H1 (cell line): ENCODE measurements around the gene CALU. TPM values are rescaled to one million over a fixed set of nuclear protein-coding genes. Genes with fewer than 3 reads are reported as not detected.
A peak's percentile ranks its signal among the peaks of the same experiment; 100 is the strongest.

Experiments used
- CTCF ChIA-PET: fragments of 300-600 bp; sonication (Branson Sonifier 250); formaldehyde crosslinking; loops from one replicate; lab custom pipeline; 2021; ENCODE audit not compliant: partially characterized antibody; lab: Charles Lee
- POLR2A ChIA-PET: fragments of 300-600 bp; sonication (Branson Sonifier 250); formaldehyde crosslinking; loops from one replicate; lab custom pipeline; 2021; ENCODE audit warnings: inconsistent platforms; ENCODE audit not compliant: partially characterized antibody; lab: Charles Lee
- DNase-seq, 2 experiments: peaks; one replicate each; pipeline versions ENCODE4 v3.0.0 to v3.0.0-alpha.2; 2010 to 2022; ENCODE audit warnings: low spot score in 2 of 2, low read depth in 1 of 2, mixed read lengths in 1 of 2
- FAIRE-seq: peaks from 2 replicates; lab custom pipeline; 2011; peaks lifted over from hg19 to GRCh38; lab: Jason Lieb, UNC
- H2AFZ ChIP-seq: 2 replicates; pipeline ENCODE4 v1.8.1; 2012; ENCODE audit warnings: low read length, inconsistent platforms
- H2AK5ac ChIP-seq: 2 replicates; pipeline ENCODE4 v1.6.1; 2013; ENCODE audit warnings: low read depth, low read length
- H2BK120ac ChIP-seq: replicated peaks from 2 replicates; pipeline ENCODE3; 2013; ENCODE audit warnings: low read depth, low read length, inconsistent platforms
- H2BK12ac ChIP-seq: 2 replicates; pipeline ENCODE4 v1.6.1; 2013; ENCODE audit warnings: low read depth, low read length
- H2BK15ac ChIP-seq: 2 replicates; pipeline ENCODE4 v1.6.1; 2013; ENCODE audit warnings: low read length
- H2BK20ac ChIP-seq: 2 replicates; pipeline ENCODE4 v1.6.1; 2013; ENCODE audit warnings: low read length
- H2BK5ac ChIP-seq: 2 replicates; pipeline ENCODE4 v1.6.1; 2013; ENCODE audit warnings: low read depth, low read length
- H3K14ac ChIP-seq: 2 replicates; pipeline ENCODE4 v1.6.1; 2013; ENCODE audit warnings: inconsistent platforms; ENCODE audit not compliant: insufficient read length
- H3K18ac ChIP-seq: 2 replicates; pipeline ENCODE4 v1.6.1; 2013; ENCODE audit warnings: low read length; ENCODE audit errors: extremely low read depth
- H3K23ac ChIP-seq: 2 replicates; pipeline ENCODE4 v1.6.1; 2013; ENCODE audit warnings: inconsistent platforms; ENCODE audit not compliant: insufficient read length
- H3K23me2 ChIP-seq: 2 replicates; pipeline ENCODE4 v1.6.1; 2013; ENCODE audit warnings: low read depth, low read length
- H3K27ac ChIP-seq: 2 replicates; pipeline ENCODE4 v1.6.1; 2011; ENCODE audit warnings: low read depth, low read length, inconsistent platforms
- H3K27me3 ChIP-seq, 4 experiments: replicated peaks in 1 of 4; 1 replicate in 1 of 4; 2 replicates in 3 of 4; pipeline versions ENCODE4 v1.6.1 to v1.8.1; 2011 to 2013; ENCODE audit warnings: low read length in 3 of 4, mild to moderate bottlenecking in 3 of 4, inconsistent platforms in 2 of 4, mixed read lengths in 2 of 4, moderate library complexity in 1 of 4; ENCODE audit not compliant: control insufficient read depth in 3 of 4, insufficient read depth in 3 of 4; ENCODE audit errors: extremely low read depth in 1 of 4
- H3K36me3 ChIP-seq, 4 experiments: 2 replicates each; pipeline versions ENCODE4 v1.6.1 to v1.8.1; 2011 to 2013; ENCODE audit warnings: mild to moderate bottlenecking in 4 of 4, low read length in 3 of 4, moderate library complexity in 2 of 4, control low read depth in 1 of 4, inconsistent platforms in 1 of 4; ENCODE audit not compliant: insufficient read depth in 4 of 4, control insufficient read depth in 2 of 4
- H3K4ac ChIP-seq: replicated peaks from 2 replicates; pipeline ENCODE3; 2013; ENCODE audit warnings: low read length, low read depth, mixed read lengths, inconsistent platforms; ENCODE audit not compliant: insufficient read length
- H3K4me1 ChIP-seq, 4 experiments: replicated peaks in 1 of 4; 1 replicate in 1 of 4; 2 replicates in 3 of 4; pipeline versions ENCODE4 v1.6.1 to v1.8.1; 2011 to 2013; ENCODE audit warnings: low read length in 3 of 4, inconsistent platforms in 2 of 4, mixed read lengths in 1 of 4; ENCODE audit not compliant: insufficient read depth in 4 of 4, control insufficient read depth in 3 of 4
- H3K4me2 ChIP-seq, 2 experiments: 2 replicates each; pipeline versions ENCODE4 v1.6.1 to v1.8.1; 2011 to 2013; ENCODE audit warnings: low read depth in 2 of 2, low read length in 2 of 2, control low read depth in 1 of 2, inconsistent platforms in 1 of 2, mild to moderate bottlenecking in 1 of 2; ENCODE audit not compliant: insufficient read depth in 1 of 2
- H3K4me3 ChIP-seq, 4 experiments: fragments of 200-600, 300-600 bp in 1 of 4; sonication (generic), shearing (Covaris generic), sonication (Bioruptor Twin) in 1 of 4; 2 replicates each; pipeline versions ENCODE4 v1.5.1 to v1.8.1; 2011 to 2016; ENCODE audit warnings: low read length in 4 of 4, low read depth in 3 of 4, control low read depth in 2 of 4, inconsistent platforms in 2 of 4, mild to moderate bottlenecking in 2 of 4, mixed read lengths in 1 of 4, moderate library complexity in 1 of 4; ENCODE audit not compliant: insufficient read depth in 2 of 4; ENCODE audit errors: extremely low read depth in 1 of 4
- H3K56ac ChIP-seq: replicated peaks from 2 replicates; pipeline ENCODE3; 2013; ENCODE audit warnings: low read depth, mild to moderate bottlenecking, mixed read lengths, low read length, inconsistent platforms; ENCODE audit not compliant: insufficient read length
- H3K79me1 ChIP-seq: 2 replicates; pipeline ENCODE4 v1.6.1; 2013; ENCODE audit warnings: low read depth, low read length, control low read depth
- H3K79me2 ChIP-seq, 2 experiments: 2 replicates each; pipeline versions ENCODE4 v1.6.1 to v1.8.1; 2012 to 2013; ENCODE audit warnings: low read length in 2 of 2, mild to moderate bottlenecking in 2 of 2, inconsistent platforms in 1 of 2; ENCODE audit not compliant: insufficient read depth in 2 of 2, control insufficient read depth in 1 of 2
- H3K9ac ChIP-seq, 4 experiments: replicated peaks in 1 of 4; 1 replicate in 1 of 4; 2 replicates in 3 of 4; pipeline versions ENCODE4 v1.6.1 to v1.8.1; 2011 to 2013; ENCODE audit warnings: low read depth in 3 of 4, low read length in 3 of 4, control low read depth in 2 of 4, mild to moderate bottlenecking in 2 of 4, moderate library complexity in 2 of 4, inconsistent platforms in 1 of 4; ENCODE audit errors: extremely low read depth in 1 of 4
- H3K9me3 ChIP-seq, 2 experiments: 2 replicates each; pipeline versions ENCODE4 v1.6.1 to v1.8.1; 2012 to 2013; ENCODE audit warnings: mild to moderate bottlenecking in 2 of 2, moderate library complexity in 2 of 2, control low read depth in 1 of 2, inconsistent platforms in 1 of 2, low read depth in 1 of 2, low read length in 1 of 2, mixed read lengths in 1 of 2; ENCODE audit not compliant: insufficient read depth in 2 of 2
- H4K20me1 ChIP-seq, 2 experiments: replicated peaks in 1 of 2; 2 replicates each; pipeline versions ENCODE3 to v1.8.1; 2011 to 2013; ENCODE audit warnings: inconsistent platforms in 2 of 2, low read length in 2 of 2, mild to moderate bottlenecking in 1 of 2; ENCODE audit not compliant: insufficient read depth in 2 of 2, control insufficient read depth in 1 of 2
- H4K5ac ChIP-seq: 2 replicates; pipeline ENCODE4 v1.6.1; 2013; ENCODE audit warnings: low read length, low read depth, mixed read lengths, inconsistent platforms; ENCODE audit not compliant: insufficient read length
- H4K8ac ChIP-seq: 2 replicates; pipeline ENCODE4 v1.8.0; 2013; ENCODE audit warnings: mild to moderate bottlenecking, moderate library complexity, low read length, inconsistent platforms; ENCODE audit not compliant: insufficient read depth; ENCODE audit errors: extremely low read depth
- H4K91ac ChIP-seq: replicated peaks from 2 replicates; pipeline ENCODE3; 2013; ENCODE audit warnings: low read length, mixed read lengths, inconsistent platforms; ENCODE audit not compliant: insufficient read length
- CHD1 ChIP-seq: IDR thresholded peaks from 2 replicates; pipeline ENCODE4 v1.6.1; 2012; ENCODE audit warnings: low read depth, low read length, improper control_type of control experiment
- CREB1 ChIP-seq: IDR thresholded peaks from 2 replicates; pipeline ENCODE4 v1.6.1; 2012; ENCODE audit warnings: inconsistent platforms
- GABPA ChIP-seq: IDR thresholded peaks from 2 replicates; pipeline ENCODE4 v1.6.1; 2011; ENCODE audit warnings: mild to moderate bottlenecking, low read length, moderate library complexity, borderline replicate concordance; ENCODE audit not compliant: insufficient read depth
- KDM1A ChIP-seq: fragments of 200-600, 300-600 bp; sonication (generic); IDR thresholded peaks from 2 replicates; pipeline ENCODE4 v1.7.1; 2016; ENCODE audit warnings: mild to moderate bottlenecking, low read length, borderline replicate concordance
- RBBP5 ChIP-seq: IDR thresholded peaks from 2 replicates; pipeline ENCODE4 v1.7.1; 2012; ENCODE audit warnings: low read depth, mild to moderate bottlenecking, inconsistent platforms, low read length, moderate library complexity, borderline replicate concordance
- SIN3A ChIP-seq, 2 experiments: IDR thresholded peaks in 1 of 2; conservative IDR thresholded peaks in 1 of 2; 2 replicates each; pipeline ENCODE4 v1.6.1; 2011 to 2012; ENCODE audit warnings: low read length in 2 of 2, improper control_type of control experiment in 1 of 2, low read depth in 1 of 2, mild to moderate bottlenecking in 1 of 2
- SP1 ChIP-seq: IDR thresholded peaks from 2 replicates; pipeline ENCODE4 v1.6.1; 2011; ENCODE audit warnings: low read depth, low read length
- SP2 ChIP-seq: IDR thresholded peaks from 2 replicates; pipeline ENCODE4 v1.6.1; 2012; ENCODE audit warnings: mild to moderate bottlenecking, low read length, inconsistent platforms
- SP4 ChIP-seq: IDR thresholded peaks from 2 replicates; pipeline ENCODE4 v1.6.1; 2012; ENCODE audit warnings: low read length, inconsistent platforms
- TAF7 ChIP-seq: optimal IDR thresholded peaks from 2 replicates; pipeline ENCODE3; 2011; ENCODE audit warnings: low read depth, mild to moderate bottlenecking, inconsistent platforms, low read length, moderate library complexity, borderline replicate concordance
- TEAD4 ChIP-seq: IDR thresholded peaks from 2 replicates; pipeline ENCODE4 v1.6.1; 2012; ENCODE audit warnings: low read depth, low read length, inconsistent platforms, mixed read lengths
- ZNF274 ChIP-seq: IDR thresholded peaks from 2 replicates; pipeline ENCODE4 v1.7.0; 2012; ENCODE audit warnings: low read length, borderline replicate concordance; ENCODE audit errors: extremely low read depth
- WGBS, 2 experiments: shearing (Covaris generic) in 1 of 2; methylation state at CpG; one replicate each; pipeline versions ENCODE4 v1.1.6 to v1.1.7; 2013 to 2015; ENCODE audit warnings: low lambda C conversion rate in 2 of 2, mixed read lengths in 2 of 2, inconsistent platforms in 1 of 2, low coverage in 1 of 2, missing lambda C conversion rate in 1 of 2; ENCODE audit not compliant: insufficient replicate concordance in 2 of 2, insufficient coverage in 1 of 2, insufficient read length in 1 of 2; ENCODE audit errors: extremely low coverage in 1 of 2, missing lambda C conversion rate in 1 of 2; 5-methylcytosine and 5-hydroxymethylcytosine counted together
- polyA plus RNA-seq, 7 experiments: library from polyadenylated mRNA; depleted of rRNA in 3 of 7; stranded (reverse) in 5 of 7; unstranded in 2 of 7; fragments of >200 nt in 5 of 7; fragments of 200-250 nt in 2 of 7; gene quantifications; 1 replicate in 5 of 7; 2 replicates in 1 of 7; 4 replicates in 1 of 7; pipeline versions ENCODE4 v1.2.1 to v1.2.3, GENCODE V29; 2011 to 2013; ENCODE audit warnings: missing spikeins in 2 of 7, mixed read lengths in 2 of 7
- total RNA-seq: library from RNA; stranded (reverse); fragmentation: NEBNext Ultra II Directional; extraction: Animal tissue kit (Norgen Biotek cat#: 25700); gene quantifications from 2 replicates; pipeline ENCODE4 v1.2.1, GENCODE V29; 2021

Gene CALU
- total and polyA plus RNA-seq, 2 of the 8 experiments (the other 6 are each of a cell fraction or from before 2014, with no cell fraction given): 67.2 to 170 TPM

DNA sequence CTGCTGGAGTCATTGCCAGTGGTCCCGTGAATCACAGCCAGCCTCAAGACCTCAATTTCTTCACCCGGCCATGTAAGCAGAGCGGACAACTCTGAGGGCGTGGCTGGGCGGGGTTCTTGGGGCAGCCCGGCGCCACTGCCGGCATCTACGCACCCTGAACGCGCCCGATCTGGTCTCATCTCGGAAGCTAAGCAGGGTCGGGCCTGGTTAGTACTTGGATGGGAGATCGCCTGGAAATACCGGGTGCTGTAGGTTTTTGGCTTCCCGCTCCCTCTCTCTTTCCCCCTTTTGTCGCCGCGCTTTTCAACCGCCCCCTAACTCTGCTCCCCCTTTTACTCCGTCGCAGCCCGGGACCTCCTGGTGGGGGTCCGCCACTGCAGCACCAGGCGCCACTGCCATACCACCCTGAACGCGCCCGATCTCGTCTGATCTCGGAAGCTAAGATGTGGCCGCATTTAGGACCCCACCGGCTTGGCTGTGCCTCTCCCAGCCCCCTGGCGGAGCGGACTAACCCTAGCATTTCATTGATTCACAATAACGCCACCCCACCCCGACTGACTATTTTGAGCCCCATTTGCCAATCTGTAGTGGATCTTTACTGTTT is 41.8 kb upstream of the CALU start:
- ChIA-PET POLR2A (interaction anchor here (0.9 to 2.0 kb wide), 7 partner anchors 9 to 58 kb away, joined by 3 to 6 read pairs (median 4); partner anchors contain the start of gene CALU), CTCF (interaction anchor here (0.6 to 2.9 kb wide), 8 partner anchors 11 to 89 kb away, joined by 3 to 10 read pairs (median 8); partner anchors contain the start of gene GARIN1A)
- H3K4me1 ChIP-seq: peaks cover 3 to 16% (median 5%) of the 10 kb centered on the region in 4 experiments
- H3K36me3 ChIP-seq: no peaks in the 10 kb centered on the region
- peak overlapping the region; percentile 83 for H3K18ac ChIP-seq
- no peak overlapping the region for H2BK20ac ChIP-seq
- no peaks in the 10 kb centered on the region for H4K20me1 ChIP-seq
- peak overlapping the region; percentile 72 for H2AFZ ChIP-seq
- H2BK120ac ChIP-seq: no peak overlapping the region
- H3K27ac ChIP-seq: no peak overlapping the region
- DNase-seq (peak in 1 of 2 experiments; percentile 97), FAIRE-seq (no peak)
- H3K56ac ChIP-seq: peak overlapping the region; percentile 47
- peak overlapping the region in 3 of 4 experiments; percentile 55 to 59 (median 57); a peak in 4 of 7 replicates for H3K9ac ChIP-seq
- H2BK12ac ChIP-seq: no peak overlapping the region
- H4K5ac ChIP-seq: no peak overlapping the region
- no peak overlapping the region for H3K23ac ChIP-seq
- peak overlapping the region; percentile 96; the same call in 1 of the 2 replicates for H4K8ac ChIP-seq
- H3K27me3 ChIP-seq: no peaks in the 10 kb centered on the region; a peak in 2 of 7 replicates
- no peak overlapping the region for H2AK5ac ChIP-seq
- H3K4me3 ChIP-seq: peak overlapping the region; percentile 32 to 74 (median 56)
- WGBS, 2 experiments: 3% methylated on average over 37 of the region's 37 CpGs; no CpG with 5 or more reads in 1 of the 2 experiments
- H3K79me2 ChIP-seq: no peaks in the 10 kb centered on the region
- no peaks in the 10 kb centered on the region for H3K9me3 ChIP-seq
- peak overlapping the region; percentile 71; the same call in 1 of the 2 replicates for H2BK5ac ChIP-seq
- no peak overlapping the region for H2BK15ac ChIP-seq
- peak overlapping the region; percentile 11 for H4K91ac ChIP-seq
- no peaks in the 10 kb centered on the region for H3K79me1 ChIP-seq
- H3K23me2 ChIP-seq: no peaks in the 10 kb centered on the region
- no peak overlapping the region for H3K14ac ChIP-seq
- peak overlapping the region; percentile 10 for H3K4ac ChIP-seq
- H3K4me2 ChIP-seq: peak overlapping the region; percentile 37 to 74; a peak in 3 of 4 replicates
- no peak for TF ChIP-seq GABPA
- peak; percentile 74 for TF ChIP-seq TEAD4
- no peak for TF ChIP-seq TAF7
- no peak for TF ChIP-seq KDM1A
- TF ChIP-seq SIN3A (conservative IDR thresholded peaks at IDR 0.05 in 1 of 2, IDR thresholded peaks at IDR 0.05 in 1 of 2; ENCODE audit: low read depth in 1 of 2, low read length in 2 of 2): 0 out of 4 replicates have a peak, but pooled peaks of 1 of the 2 experiments have one; percentile 50
- peak; percentile 44; the same call in 1 of the 2 replicates for TF ChIP-seq SP1
- peak; percentile 56; the same call in 1 of the 2 replicates for TF ChIP-seq SP4
- TF ChIP-seq RBBP5: peak; percentile 81; the same call in 1 of the 2 replicates
- no peak for TF ChIP-seq SP2
- TF ChIP-seq CREB1: peak; percentile 84
- TF ChIP-seq ZNF274: no peak
- no peak for TF ChIP-seq CHD1
